HG03354 (cell line): ENCODE measurements around the gene TYR.
"Not testable (repeated sequence)": the region's sequence is repeated elsewhere in the genome, so short reads cannot be mapped to it uniquely, and the experiment has no call there.

ENCODE experiments used
- ATAC-seq: cut with Tn5 transposase; IDR thresholded peaks from one replicate; pipeline ENCODE4 v1.9.1; 2021; ENCODE audit warnings: mild to moderate bottlenecking; ENCODE audit not compliant: unreplicated experiment, poor library complexity, severe bottlenecking

TYR gene

GRCh38 chr11:89338073-89338472 is 160.4 kb downstream of the TYR start:
- not testable (repeated sequence) for ATAC-seq

DNA sequence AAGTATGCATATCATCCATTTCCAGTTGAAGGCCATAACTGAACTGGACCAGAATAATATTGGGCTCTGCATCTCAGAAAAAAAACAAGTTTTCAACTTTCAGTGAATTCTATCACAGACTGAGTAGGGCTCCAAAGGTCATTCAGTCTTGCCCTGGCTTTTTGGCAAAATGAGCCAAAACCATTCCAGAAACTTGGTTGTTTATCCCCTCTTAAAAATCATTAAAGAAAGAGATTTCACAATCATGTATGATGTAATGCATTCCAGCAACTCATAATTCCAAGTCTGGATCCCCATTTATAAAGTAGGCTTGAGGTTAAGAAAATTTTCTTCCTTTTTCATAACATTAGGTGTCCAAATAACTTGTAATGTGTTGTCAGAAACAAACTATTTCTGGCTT is 162.8 kb downstream of the TYR start:
- not testable (repeated sequence) for ATAC-seq

DNA sequence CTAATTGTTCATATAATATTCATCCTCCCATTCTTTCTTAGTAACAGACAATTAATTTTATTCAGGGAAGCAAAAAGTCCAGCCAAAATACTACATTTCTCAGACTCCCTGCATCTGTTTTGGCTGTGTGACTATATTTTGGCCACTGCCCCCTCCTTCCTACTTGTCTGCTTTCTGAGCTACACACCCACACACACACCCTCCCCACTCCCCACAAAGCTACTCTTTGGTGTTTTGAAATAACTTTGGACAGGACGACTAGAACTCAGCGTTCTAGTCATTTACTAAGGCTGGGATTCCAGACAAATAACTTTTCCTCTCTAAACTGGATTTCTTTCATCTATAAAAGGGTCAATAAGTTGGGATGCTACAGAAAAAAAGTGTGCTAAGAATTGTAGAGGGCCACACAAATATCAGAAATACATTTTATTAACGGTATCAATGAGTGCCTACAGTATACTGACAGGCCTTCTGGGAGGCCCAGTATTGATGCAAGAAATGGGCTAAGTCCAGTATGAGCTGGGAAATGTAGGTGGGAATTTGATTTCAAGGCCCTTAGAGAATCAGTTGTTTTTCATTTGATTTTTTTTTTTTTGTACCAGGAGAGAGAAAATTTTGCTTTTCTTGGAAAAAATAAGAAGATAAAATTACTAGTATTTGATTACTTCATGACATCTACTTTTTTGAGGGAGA is 165.4 kb downstream of the TYR start:
- not testable (repeated sequence) for ATAC-seq
